Cardiac muscle cell (in vitro differentiated cells and primary cell): ENCODE measurements around the gene MPHOSPH8. TPM values are rescaled to one million over a fixed set of nuclear protein-coding genes. Genes with fewer than 3 reads are reported as not detected.

Experiments used
- DNase-seq, 2 donors: peaks; one replicate each; pipeline versions ENCODE4 v3.0.0 to v3.0.0-alpha.2; 2010 to 2017; ENCODE audit warnings: low read depth in 1 of 2, low spot score in 1 of 2
- H3K27ac ChIP-seq: fragments of 200-600 bp; sonication (generic); 2 replicates; pipeline ENCODE4 v1.5.1; 2016
- H3K27me3 ChIP-seq: fragments of 200-600 bp; sonication (generic); 2 replicates; pipeline ENCODE4 v1.6.0; 2016; ENCODE audit warnings: control low read depth
- H3K36me3 ChIP-seq: fragments of 200-600 bp; sonication (generic); 2 replicates; pipeline ENCODE4 v1.5.1; 2016; ENCODE audit warnings: control low read depth
- H3K4me1 ChIP-seq: fragments of 200-600 bp; sonication (generic); 2 replicates; pipeline ENCODE4 v1.8.1; 2017; ENCODE audit warnings: low read depth, mild to moderate bottlenecking, mixed run types
- H3K4me3 ChIP-seq: fragments of 200-600 bp; sonication (generic); 2 replicates; pipeline ENCODE4 v1.5.1; 2016; ENCODE audit warnings: mild to moderate bottlenecking
- H3K9me3 ChIP-seq: fragments of 200-600 bp; sonication (generic); 2 replicates; pipeline ENCODE4 v1.5.1; 2017; ENCODE audit warnings: low read depth, mild to moderate bottlenecking, control low read depth
- CTCF ChIP-seq: IDR thresholded peaks from 2 replicates; pipeline ENCODE4 v1.5.1; 2012; ENCODE audit warnings: low read depth, mild to moderate bottlenecking, low read length
- polyA plus RNA-seq: library from polyadenylated mRNA; unstranded; fragments of >200 nt; fragmentation: Nextera tagmentation; extraction: Ambion mirVana; gene quantifications from 2 replicates; pipeline ENCODE4 v1.2.1, GENCODE V29; 2016
- total RNA-seq: library from RNA; depleted of rRNA; stranded (reverse); fragments of >200 nt; gene quantifications from 2 replicates; pipeline ENCODE4 v1.2.3, GENCODE V29; 2016

Gene MPHOSPH8
- total and polyA plus RNA-seq, 2 experiments from 2014 or later = 15.1 to 16.5 TPM

GRCh38 chr13:19650742-19651141 is 17.3 kb downstream of the MPHOSPH8 start:
- Histone ChIP-seq H3K27ac (no peak overlapping the region), H3K9me3 (no peaks in the 10 kb centered on the region), H3K27me3 (no peaks in the 10 kb centered on the region), H3K4me3 (no peak overlapping the region), H3K36me3 (peaks cover 33% of the 10 kb centered on the region), H3K4me1 (no peaks in the 10 kb centered on the region)
- DNase-seq = no peak
- no peak for TF ChIP-seq CTCF

- no peak for DNase-seq
- Histone ChIP-seq H3K4me3 (no peak overlapping the region), H3K4me1 (no peaks in the 10 kb centered on the region), H3K27ac (peak overlapping the region; percentile 26), H3K36me3 (peaks cover 24% of the 10 kb centered on the region), H3K9me3 (no peaks in the 10 kb centered on the region), H3K27me3 (no peaks in the 10 kb centered on the region)
- TF ChIP-seq CTCF = no peak
Observed at GRCh38 chr13:19657872-19658591, 24.6 kb downstream of the MPHOSPH8 start.

GRCh38 chr13:19658831-19659230 is 25.4 kb downstream of the MPHOSPH8 start:
- Histone ChIP-seq H3K9me3 (no peaks in the 10 kb centered on the region), H3K27ac (no peak overlapping the region), H3K36me3 (peaks cover 30% of the 10 kb centered on the region), H3K4me1 (no peaks in the 10 kb centered on the region), H3K4me3 (no peak overlapping the region), H3K27me3 (no peaks in the 10 kb centered on the region)
- TF ChIP-seq CTCF = no peak
- DNase-seq = no peak

- H3K36me3 ChIP-seq = peaks cover 32% of the 10 kb centered on the region
- no peaks in the 10 kb centered on the region for H3K4me1 ChIP-seq
- H3K4me3 ChIP-seq = no peak overlapping the region
- no peak overlapping the region for H3K27ac ChIP-seq
- no peak for TF ChIP-seq CTCF
- no peak for DNase-seq
- H3K9me3 ChIP-seq = no peaks in the 10 kb centered on the region
- H3K27me3 ChIP-seq = no peaks in the 10 kb centered on the region
Observed at GRCh38 chr13:19661126-19661525, 27.7 kb downstream of the MPHOSPH8 start.

- peaks cover 32% of the 10 kb centered on the region for H3K36me3 ChIP-seq
- H3K9me3 ChIP-seq = no peaks in the 10 kb centered on the region
- H3K4me1 ChIP-seq = no peaks in the 10 kb centered on the region
- no peak for DNase-seq
- H3K4me3 ChIP-seq = no peak overlapping the region
- no peak for TF ChIP-seq CTCF
- no peak overlapping the region for H3K27ac ChIP-seq
- H3K27me3 ChIP-seq = no peaks in the 10 kb centered on the region
Observed at GRCh38 chr13:19661561-19661960, 28.1 kb downstream of the MPHOSPH8 start.
